Panc1 (cell line): Measurements from ENCODE around the gene OLFML3.

Experiments used
- CTCF ChIP-seq: fragments of 450-650 bp; IDR thresholded peaks from 2 replicates; pipeline ENCODE4 v1.5.1; 2017; ENCODE audit warnings: mild to moderate bottlenecking
- TCF7L2 ChIP-seq: IDR thresholded peaks from 2 replicates; pipeline ENCODE4 v1.6.1; 2011; ENCODE audit warnings: mild to moderate bottlenecking, low read depth, low read length, inconsistent platforms

DNA sequence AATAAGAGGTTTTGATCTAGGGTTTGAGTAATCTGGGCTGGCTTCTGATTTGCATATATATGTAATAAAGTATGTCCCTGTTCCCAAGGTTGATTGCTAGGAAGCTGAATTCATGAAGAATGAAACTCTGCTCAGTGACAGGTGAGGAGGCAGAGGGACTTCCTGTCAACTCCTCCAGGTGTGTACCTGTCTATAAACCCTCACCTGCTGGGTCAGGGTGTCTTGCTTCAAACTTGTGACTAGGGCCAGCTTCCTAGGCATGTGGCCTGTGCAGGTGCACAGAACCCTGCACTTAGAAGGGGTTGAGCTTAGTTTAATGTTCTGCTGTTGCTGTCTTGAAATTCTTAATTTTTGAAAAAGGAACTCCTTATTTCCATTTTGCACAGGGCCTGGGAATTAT is 21.1 kb downstream of the OLFML3 start:
- TF ChIP-seq CTCF (no peak), TCF7L2 (no peak)
